ENCODE data around the gene SORCS2.

Gene SORCS2

DNA sequence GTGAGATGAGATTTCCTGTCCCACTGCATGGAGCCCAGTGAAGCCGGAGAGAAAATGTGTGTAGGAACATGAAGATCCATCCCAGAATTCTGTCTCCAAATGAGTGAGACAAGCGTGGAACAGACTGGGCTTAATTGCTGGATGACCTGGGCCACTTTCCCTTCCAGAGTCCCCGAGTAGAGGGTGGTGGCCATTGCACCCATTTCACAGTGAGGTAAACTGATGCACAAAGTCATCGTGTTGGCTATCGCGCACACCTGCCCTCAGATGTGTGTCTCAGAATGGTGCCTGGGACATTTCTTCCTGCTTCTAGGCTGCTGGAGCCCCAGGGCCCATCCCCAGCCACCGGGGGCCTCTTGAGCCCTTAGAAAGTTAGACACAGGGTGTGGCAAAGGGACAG, 285.4 kb downstream of the SORCS2 start:
- TF ChIP-seq GATA2 (IDR thresholded peaks at IDR 0.05; ENCODE audit: low read depth, low read length) (no peak), GATA3 (IDR thresholded peaks at IDR 0.05; ENCODE audit: low read depth, low read length) (no peak)

DNA sequence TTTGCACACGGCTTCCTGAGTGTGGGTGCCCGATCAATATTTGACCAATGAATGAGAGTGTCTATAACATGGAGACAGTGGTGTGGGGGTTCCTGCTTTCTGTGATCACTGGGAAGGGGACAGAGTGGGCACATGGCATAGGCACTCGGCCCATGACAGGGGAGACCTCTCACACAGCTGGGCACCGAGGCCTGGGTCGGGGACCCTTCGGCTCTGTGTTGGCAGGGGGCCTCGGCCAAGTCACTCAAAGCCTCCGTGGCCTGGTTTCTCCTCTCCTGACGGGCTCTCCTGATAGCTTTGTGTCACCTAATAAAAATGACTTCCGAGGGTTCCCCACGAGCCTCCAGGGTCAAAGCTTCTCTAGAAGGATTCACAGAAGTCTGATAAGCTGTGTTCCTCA, 286.3 kb downstream of the SORCS2 start:
- TF ChIP-seq GATA3 (IDR thresholded peaks at IDR 0.05; ENCODE audit: low read depth, low read length): no peak
- TF ChIP-seq GATA2 (IDR thresholded peaks at IDR 0.05; ENCODE audit: low read depth, low read length): no peak

DNA sequence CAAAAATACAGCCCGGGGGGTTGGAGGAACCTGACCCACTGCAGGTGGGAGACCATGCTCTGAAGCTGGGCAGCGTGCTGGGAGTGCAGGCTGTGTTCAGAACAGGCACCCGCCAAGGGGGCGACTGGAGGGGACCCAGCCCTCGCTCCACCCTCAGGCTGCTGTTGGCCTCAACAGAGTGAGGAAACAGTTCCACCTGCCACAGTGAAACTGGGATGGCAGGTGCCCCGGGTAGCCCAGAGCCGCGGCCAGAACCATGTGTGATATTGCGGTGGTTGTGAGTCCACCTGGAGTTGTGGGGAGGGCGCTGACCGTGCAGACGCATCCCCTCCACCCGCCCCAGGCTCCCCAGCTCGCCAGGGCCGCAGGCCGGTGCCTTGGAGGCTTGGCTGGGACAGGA, 288.1 kb downstream of the SORCS2 start:
- no peak for TF ChIP-seq GATA3 (IDR thresholded peaks at IDR 0.05; ENCODE audit: low read depth, low read length)
- no peak for TF ChIP-seq GATA2 (IDR thresholded peaks at IDR 0.05; ENCODE audit: low read depth, low read length)

DNA sequence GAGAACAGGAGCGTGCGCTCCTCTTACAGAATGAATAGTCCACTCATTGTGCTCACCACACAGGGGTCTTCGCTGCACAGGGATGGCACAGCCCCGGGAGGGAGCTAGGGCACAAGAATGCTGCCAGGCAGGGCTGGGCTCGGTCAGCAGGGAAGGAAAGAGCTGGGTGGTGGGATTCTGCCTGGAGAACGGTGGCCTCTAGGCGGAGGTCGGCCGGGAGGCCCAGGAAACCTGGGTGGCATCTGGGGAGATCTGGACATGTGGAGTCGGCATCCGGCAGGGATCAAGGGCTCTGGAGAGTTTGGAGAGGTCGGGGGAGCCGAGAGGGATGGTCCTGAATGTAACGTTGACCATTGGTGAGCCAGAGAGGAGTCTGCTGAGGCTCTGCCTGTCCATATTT, 288.9 kb downstream of the SORCS2 start:
- TF ChIP-seq GATA3 (IDR thresholded peaks at IDR 0.05; ENCODE audit: low read depth, low read length): no peak
- no peak for TF ChIP-seq GATA2 (IDR thresholded peaks at IDR 0.05; ENCODE audit: low read depth, low read length)

DNA sequence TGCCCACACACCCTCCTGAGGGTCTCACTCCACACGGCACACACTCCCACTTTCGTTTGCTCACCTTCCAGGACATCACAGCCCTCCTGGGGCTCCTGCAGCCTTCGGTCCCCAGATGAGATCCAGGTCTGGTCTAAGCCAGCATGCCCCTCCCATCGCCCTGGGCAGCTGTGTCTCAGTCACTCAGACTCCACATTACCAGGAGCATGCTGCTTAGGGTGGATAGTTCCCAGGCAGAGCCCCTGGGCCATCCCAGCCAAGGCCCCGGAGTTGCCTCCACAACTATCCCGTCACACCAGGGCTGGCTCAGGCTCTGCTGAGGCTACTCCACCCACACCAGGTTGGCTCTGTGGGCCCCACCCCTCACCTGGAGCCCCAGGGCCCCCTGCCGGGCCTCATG, 292.8 kb downstream of the SORCS2 start:
- TF ChIP-seq GATA2 (IDR thresholded peaks at IDR 0.05; ENCODE audit: low read depth, low read length): no peak

DNA sequence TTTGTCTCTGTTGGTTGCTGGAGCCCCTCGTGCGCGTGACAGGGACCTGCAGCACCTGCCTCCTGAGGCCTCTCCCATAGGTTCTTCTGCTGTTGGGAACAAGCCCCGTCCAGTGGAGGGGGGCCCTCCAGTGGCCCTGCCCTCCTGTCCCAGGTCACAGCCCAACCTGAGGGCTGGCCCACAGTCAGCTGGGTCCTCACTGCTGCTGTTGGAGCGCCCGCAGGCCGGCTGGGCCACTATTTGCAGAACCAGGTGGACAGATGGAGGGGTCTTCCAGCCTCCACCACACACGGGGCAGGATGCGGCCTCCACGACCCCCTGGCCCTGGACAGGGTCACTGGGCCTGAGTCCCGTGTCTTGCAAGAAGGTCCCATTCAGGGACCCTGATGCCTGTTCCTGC, 293.8 kb downstream of the SORCS2 start:
- TF ChIP-seq GATA2 (IDR thresholded peaks at IDR 0.05; ENCODE audit: low read depth, low read length) (no peak), GATA3 (IDR thresholded peaks at IDR 0.05; ENCODE audit: low read depth, low read length) (no peak)

DNA sequence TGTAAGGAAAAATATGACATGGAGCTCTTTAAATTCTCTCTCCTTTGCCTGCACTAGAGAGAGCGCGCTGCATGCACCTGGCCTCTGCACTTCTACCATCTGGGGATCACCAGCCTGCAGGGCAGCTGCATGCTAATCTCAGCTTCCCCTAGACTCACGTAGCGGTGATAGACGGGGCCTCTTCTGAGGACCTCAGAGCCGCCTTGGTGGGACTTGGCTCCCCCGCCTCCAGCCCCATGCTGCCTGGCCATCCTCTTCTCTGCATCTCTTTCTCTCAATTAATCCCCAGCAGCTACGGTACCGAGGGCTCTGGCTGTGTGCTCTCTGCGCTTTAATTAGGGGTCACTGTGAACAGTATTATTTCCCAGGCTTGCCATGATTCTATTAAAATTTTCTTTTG, 295.2 kb downstream of the SORCS2 start:
- TF ChIP-seq GATA2 (IDR thresholded peaks at IDR 0.05; ENCODE audit: low read depth, low read length): no peak
- TF ChIP-seq GATA3 (IDR thresholded peaks at IDR 0.05; ENCODE audit: low read depth, low read length): no peak

DNA sequence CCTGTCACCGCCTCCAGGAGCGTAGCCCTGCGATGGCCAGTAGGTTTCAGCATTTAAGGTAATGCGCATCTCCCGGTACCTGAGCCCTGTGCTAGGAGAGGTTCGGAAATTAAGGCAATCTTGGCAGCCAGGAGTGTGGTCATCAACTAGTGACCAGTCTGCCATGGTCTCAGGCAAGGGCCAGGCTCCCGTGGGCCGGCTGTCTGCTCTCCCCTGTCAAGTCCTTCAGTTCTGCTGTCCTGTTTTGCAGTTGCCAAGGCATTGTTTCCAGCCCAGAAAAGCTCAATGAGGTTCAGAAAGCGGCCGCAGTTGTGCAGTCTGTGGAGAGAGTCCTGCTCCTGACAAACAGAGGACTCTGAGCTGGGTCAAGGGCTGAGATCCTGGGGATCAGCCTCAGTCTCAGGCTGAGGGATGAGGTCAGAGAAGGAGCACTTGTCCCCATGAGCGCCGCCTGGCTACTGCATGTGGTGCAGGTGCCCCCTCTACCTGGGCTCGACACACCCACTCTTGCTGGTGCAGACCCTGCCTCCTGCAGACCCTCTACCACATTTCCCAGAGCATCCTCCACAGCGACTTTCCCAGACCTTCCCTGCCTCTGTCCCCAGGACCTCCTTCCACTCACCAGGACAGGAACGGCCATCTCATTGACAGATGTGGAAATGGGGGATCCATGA, 295.8 kb downstream of the SORCS2 start:
- no peak for TF ChIP-seq GATA2 (IDR thresholded peaks at IDR 0.05; ENCODE audit: low read depth, low read length)
- TF ChIP-seq GATA3 (IDR thresholded peaks at IDR 0.05; ENCODE audit: low read depth, low read length): no peak

DNA sequence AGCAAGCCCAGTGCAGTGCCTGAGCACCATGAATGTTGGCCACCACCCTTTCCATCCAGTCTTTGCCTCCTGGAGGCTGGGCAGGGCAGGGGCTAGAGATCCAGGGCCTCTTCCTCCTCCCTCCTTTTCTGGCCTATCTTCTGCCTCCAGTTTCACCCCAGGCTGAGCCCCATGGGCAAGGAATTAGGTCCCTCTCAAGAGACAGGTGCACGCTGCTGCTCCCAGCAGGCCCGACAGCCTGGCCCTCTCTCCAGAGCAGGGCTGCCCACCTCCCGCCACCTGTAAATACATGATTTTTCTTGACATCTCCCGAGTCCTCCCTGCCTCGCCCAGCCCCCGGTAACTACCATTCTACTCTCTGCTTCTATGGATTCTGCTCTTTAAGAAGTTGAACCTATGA, 299.6 kb downstream of the SORCS2 start:
- TF ChIP-seq GATA3 (IDR thresholded peaks at IDR 0.05; ENCODE audit: low read depth, low read length): no peak
- TF ChIP-seq GATA2 (IDR thresholded peaks at IDR 0.05; ENCODE audit: low read depth, low read length): no peak

DNA sequence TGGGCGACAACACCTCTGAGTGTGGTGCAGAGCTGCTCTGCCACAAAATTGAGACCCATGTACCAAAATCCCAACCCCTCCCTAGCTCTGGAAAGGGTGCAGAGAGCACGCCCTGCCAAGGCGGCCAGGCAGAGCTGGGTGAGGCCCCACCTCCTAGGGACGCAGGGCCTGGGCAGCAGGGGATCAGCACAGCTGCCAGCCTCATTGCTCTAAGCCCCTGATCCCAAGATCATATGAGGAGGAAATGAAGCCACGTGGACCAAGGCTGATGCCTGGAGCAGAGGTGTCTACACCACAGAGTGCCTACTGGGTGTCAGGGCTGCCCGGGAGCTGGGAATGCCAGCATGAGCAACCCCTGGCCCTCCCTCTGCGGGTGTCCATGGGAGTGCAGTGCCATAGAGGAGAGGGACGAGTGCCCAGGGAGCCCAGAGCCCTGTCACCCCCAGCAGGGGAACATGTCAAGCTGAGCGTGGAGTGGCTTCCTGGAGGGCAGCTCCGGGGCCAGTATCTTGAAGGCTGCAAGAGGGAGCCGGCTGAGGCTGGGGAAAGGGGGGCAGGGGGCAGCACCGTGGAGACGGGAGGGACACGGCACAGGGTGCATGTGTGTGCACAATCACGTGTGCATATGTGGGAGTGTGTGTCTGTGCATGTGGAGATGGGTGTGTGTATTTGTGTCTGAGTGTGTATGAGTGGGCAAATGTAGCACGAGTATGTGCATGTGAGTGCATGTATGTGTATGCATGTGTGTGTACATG, 306.3 kb downstream of the SORCS2 start:
- TF ChIP-seq GATA3 (IDR thresholded peaks at IDR 0.05; ENCODE audit: low read depth, low read length): no peak
- no peak for TF ChIP-seq GATA2 (IDR thresholded peaks at IDR 0.05; ENCODE audit: low read depth, low read length)

DNA sequence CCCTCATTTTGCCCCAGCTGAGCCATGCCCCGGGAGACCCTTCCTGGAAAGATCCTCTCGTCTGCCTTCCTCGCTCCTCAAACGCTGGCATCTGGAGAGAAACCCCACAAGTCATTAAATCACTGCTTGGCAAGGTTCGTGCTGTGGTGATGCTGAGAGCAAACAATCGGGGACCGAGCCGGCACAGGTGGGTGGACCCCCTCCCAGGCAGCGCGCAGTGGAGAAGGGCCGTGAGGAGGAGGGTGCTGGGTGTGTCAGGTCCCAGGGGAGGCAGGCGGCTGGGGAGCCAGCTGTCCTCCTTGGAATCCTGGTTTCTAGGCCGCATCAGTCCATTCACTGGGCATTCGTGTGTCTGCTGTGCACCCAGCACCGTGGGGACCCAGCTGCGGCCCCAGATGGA, 307.3 kb downstream of the SORCS2 start:
- TF ChIP-seq GATA3 (IDR thresholded peaks at IDR 0.05; ENCODE audit: low read depth, low read length): no peak

DNA sequence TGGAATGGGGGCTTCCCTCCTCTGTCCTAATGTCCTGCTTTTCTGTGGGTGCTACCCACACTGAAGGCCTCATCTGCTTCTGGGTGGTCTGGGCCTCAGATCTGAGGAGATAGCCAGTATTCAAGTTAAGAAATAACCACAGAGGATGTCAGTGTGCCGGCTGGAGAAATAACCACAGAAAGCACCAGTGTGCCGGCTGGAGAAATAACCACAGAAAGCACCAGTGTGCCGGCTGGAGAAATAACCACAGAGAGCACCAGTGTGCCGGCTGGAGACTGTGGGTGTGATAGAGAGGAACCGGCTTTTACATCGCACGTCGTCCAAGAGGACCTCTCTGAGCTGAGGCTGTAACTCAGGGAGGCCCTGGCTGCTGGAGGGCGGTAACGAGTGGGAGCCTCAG, 308.1 kb downstream of the SORCS2 start:
- no peak for TF ChIP-seq GATA3 (IDR thresholded peaks at IDR 0.05; ENCODE audit: low read depth, low read length)
- TF ChIP-seq GATA2 (IDR thresholded peaks at IDR 0.05; ENCODE audit: low read depth, low read length): no peak

DNA sequence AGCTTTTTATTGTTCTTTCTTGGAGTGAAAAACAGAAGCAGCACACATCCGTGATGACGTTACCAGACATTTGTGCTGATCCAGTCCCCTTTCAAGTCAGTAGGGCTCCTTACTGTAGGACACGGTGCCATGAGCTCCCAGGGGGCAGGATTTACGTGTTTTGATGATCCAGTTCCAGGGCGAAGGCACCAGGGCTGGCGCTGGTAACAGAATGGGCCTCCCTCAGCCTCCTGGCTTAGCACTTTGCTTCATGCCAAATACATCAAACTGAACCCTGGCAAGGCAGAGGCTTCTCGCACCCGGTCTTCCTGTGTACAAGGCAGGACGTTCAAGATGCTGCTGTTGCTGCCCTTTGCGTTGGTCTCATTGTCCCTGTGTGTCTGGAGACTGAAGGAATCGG, 309.0 kb downstream of the SORCS2 start:
- TF ChIP-seq GATA3 (IDR thresholded peaks at IDR 0.05; ENCODE audit: low read depth, low read length) (no peak), GATA2 (IDR thresholded peaks at IDR 0.05; ENCODE audit: low read depth, low read length) (no peak)

DNA sequence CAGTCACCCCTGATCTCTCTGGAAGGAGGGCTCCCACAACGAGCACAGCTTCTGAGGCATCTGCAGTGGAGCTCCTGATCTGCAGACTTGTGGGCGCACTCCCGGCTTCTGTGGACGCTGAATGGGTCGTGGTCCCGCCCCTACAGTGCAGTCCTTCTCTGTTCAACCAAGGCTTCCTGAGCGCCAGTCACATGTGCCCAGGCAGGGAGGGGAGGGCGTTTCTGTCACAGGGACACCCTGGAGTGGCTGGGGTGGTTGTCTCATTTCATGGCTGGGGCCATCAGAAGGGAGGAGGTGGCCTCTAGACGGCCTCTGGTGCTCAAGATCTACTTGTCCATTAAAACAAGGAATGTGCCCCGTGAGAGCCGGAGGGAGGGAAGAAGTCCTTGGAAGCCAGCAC, 309.5 kb downstream of the SORCS2 start:
- TF ChIP-seq GATA3 (IDR thresholded peaks at IDR 0.05; ENCODE audit: low read depth, low read length): no peak
- no peak for TF ChIP-seq GATA2 (IDR thresholded peaks at IDR 0.05; ENCODE audit: low read depth, low read length)

DNA sequence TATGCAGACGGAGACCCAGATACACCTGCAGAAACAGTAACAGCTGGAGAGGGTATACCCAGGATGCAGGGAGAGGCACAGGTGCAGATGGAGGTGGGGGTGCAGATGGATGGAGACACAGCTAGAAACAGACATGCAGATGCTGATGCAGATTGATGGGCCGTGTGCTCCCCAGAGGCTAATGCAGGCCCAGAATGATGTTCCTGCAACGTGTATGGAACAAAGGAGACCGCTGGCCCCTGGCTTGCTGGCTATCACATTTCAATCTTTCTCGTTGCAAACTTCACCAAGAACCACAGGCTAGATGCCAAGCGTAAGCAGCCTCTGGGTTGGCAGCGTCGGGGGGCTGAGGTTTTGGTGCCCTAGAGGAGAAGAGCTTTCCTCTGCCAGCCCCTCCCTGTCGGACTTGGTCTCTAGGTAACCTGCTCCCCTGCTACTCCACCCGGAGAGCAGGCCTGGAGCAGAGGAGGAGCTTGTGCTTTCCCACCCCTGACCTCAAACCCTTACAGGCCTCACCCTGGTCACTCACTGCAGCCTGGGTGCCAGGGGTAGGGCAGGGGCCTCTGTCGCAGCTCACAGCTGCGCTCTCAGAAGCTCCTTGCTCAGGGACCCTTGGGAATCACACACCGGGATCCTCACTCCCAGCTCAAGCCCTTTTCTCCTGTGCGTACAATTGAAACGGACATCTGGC, 311.4 kb downstream of the SORCS2 start:
- TF ChIP-seq GATA3 (IDR thresholded peaks at IDR 0.05; ENCODE audit: low read depth, low read length) (no peak), GATA2 (IDR thresholded peaks at IDR 0.05; ENCODE audit: low read depth, low read length) (no peak)

Measured in SH-SY5Y (cell line).